Neural progenitor cell (in vitro differentiated cells): ENCODE results near the gene ADCY7. TPM values are rescaled to one million over a fixed set of nuclear protein-coding genes. Genes with fewer than 3 reads are reported as not detected.

Source experiments
- DNase-seq: peaks from one replicate; pipeline ENCODE4 v3.0.0-alpha.2; 2016; ENCODE audit warnings: low spot score
- H2AFZ ChIP-seq: fragments of 200-600 bp; sonication (generic); replicated peaks from 2 replicates; pipeline ENCODE4 v1.6.1; 2016; ENCODE audit warnings: antibody characterized with exemption
- H3F3A ChIP-seq: fragments of 200-600 bp; sonication (generic); 2 replicates; pipeline ENCODE4 v1.6.1; 2016; ENCODE audit warnings: antibody characterized with exemption, low read depth
- H3K27ac ChIP-seq: fragments of 200-600 bp; sonication (generic); 2 replicates; pipeline ENCODE4 v1.5.1; 2016; ENCODE audit warnings: mild to moderate bottlenecking
- H3K27me3 ChIP-seq: fragments of 200-600 bp; sonication (generic); 2 replicates; pipeline ENCODE4 v1.6.1; 2016; ENCODE audit warnings: mild to moderate bottlenecking, moderate library complexity
- H3K36me3 ChIP-seq: fragments of 200-600 bp; sonication (generic); 2 replicates; pipeline ENCODE4 v1.5.1; 2016
- H3K4me1 ChIP-seq: fragments of 200-600 bp; sonication (generic); 2 replicates; pipeline ENCODE4 v1.6.1; 2016; ENCODE audit warnings: mixed run types
- H3K4me2 ChIP-seq: fragments of 200-600 bp; sonication (generic); 2 replicates; pipeline ENCODE4 v1.6.1; 2016
- H3K4me3 ChIP-seq: fragments of 200-600 bp; sonication (generic); 2 replicates; pipeline ENCODE4 v1.5.1; 2016
- H3K79me2 ChIP-seq: fragments of 200-600 bp; sonication (generic); 2 replicates; pipeline ENCODE4 v1.6.1; 2016; ENCODE audit warnings: low read depth
- H3K9ac ChIP-seq: fragments of 200-600 bp; sonication (generic); 2 replicates; pipeline ENCODE4 v1.6.1; 2016
- H3K9me3 ChIP-seq: fragments of 200-600 bp; sonication (generic); 2 replicates; pipeline ENCODE4 v1.5.1; 2016; ENCODE audit warnings: low read depth
- H4K20me1 ChIP-seq: fragments of 200-600 bp; sonication (generic); 2 replicates; pipeline ENCODE4 v1.6.1; 2016; ENCODE audit warnings: low read depth
- H3K27ac Mint-ChIP-seq: 3 replicates; pipeline ENCODE4 v1.8.0; 2021; ENCODE audit warnings: mixed read lengths
- H3K27me3 Mint-ChIP-seq: 2 replicates; pipeline ENCODE4 v1.8.0; 2022; ENCODE audit warnings: low read depth, mild to moderate bottlenecking, inconsistent platforms, moderate library complexity, mixed read lengths; ENCODE audit not compliant: insufficient read depth
- H3K36me3 Mint-ChIP-seq: 3 replicates; pipeline ENCODE4 v1.8.0; 2021; ENCODE audit warnings: mixed read lengths
- H3K4me1 Mint-ChIP-seq: 3 replicates; pipeline ENCODE4 v1.8.0; 2021; ENCODE audit warnings: mixed read lengths
- H3K4me3 Mint-ChIP-seq: 3 replicates; pipeline ENCODE4 v1.8.0; 2021; ENCODE audit warnings: mild to moderate bottlenecking, moderate library complexity, mixed read lengths
- H3K9me3 Mint-ChIP-seq: 3 replicates; pipeline ENCODE4 v1.8.0; 2020; ENCODE audit warnings: mixed read lengths
- CTCF ChIP-seq: fragments of 200-600 bp; sonication (generic); IDR thresholded peaks from 2 replicates; pipeline ENCODE4 v1.5.1; 2017; ENCODE audit warnings: antibody characterized with exemption, mild to moderate bottlenecking
- EZH2 ChIP-seq: fragments of 200-600 bp; sonication (generic); IDR thresholded peaks from 2 replicates; pipeline ENCODE4 v1.6.1; 2017; ENCODE audit warnings: antibody characterized with exemption, mild to moderate bottlenecking, moderate library complexity
- EZH2phosphoT487 ChIP-seq: fragments of 200-600 bp; sonication (generic); IDR thresholded peaks from 2 replicates; pipeline ENCODE4 v1.6.1; 2017; ENCODE audit warnings: antibody characterized with exemption
- total RNA-seq: library from RNA; depleted of rRNA; stranded (reverse); fragments of >200 nt; gene quantifications from 2 replicates; pipeline ENCODE4 v1.2.3, GENCODE V29; 2015; ENCODE audit warnings: low replicate concordance

Gene ADCY7
- total RNA-seq, 1 donor from 2014 or later: 2.5 TPM

DNA sequence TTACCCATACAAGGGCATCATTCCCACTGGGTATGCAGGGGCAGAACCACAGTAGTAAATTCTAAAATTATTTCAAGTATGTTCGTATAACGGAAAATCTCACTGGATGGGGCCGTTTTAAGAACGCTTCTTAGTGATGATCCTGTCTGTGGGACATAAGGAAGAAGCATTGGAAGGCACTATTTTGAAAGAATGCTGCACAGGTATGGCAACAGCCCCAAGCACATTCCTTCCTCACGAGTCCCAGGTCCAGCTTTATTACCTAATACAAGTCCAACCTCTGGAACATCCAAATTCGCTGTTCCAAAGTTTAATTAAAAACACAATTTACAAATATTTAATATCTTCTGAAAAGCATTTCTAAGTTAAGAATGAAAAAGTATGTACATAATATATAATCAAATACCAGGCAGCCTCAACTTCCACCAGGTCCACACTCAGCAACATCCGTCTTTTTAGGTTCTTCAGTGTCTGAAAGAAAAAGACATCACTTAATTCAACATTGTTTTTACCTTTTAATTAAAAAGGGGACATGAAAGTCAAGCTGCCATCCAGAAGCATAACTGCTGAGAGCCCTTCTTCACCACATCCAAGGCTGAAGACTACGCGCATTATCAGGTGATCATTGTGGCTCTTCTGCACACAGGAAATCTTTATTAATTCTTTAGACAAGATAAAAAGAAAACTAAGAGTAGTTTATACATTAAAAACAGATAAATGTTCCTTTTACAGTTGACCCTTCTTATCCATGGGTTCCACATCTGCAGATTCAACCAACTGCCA is 52.6 kb downstream of the ADCY7 start:
- Mint-ChIP-seq H3K9me3 (no peaks in the 10 kb centered on the region), H3K4me1 (peaks cover 8% of the 10 kb centered on the region), H3K27ac (no peak overlapping the region), H3K4me3 (no peak overlapping the region), H3K27me3 (no peaks in the 10 kb centered on the region), H3K36me3 (peaks cover 36% of the 10 kb centered on the region)
- peaks cover 3% of the 10 kb centered on the region for H3F3A ChIP-seq
- no peaks in the 10 kb centered on the region for H3K79me2 ChIP-seq
- no peaks in the 10 kb centered on the region for H3K27me3 ChIP-seq
- no peak overlapping the region for H3K4me3 ChIP-seq
- peaks cover 7% of the 10 kb centered on the region for H3K36me3 ChIP-seq
- no peak overlapping the region for H3K9ac ChIP-seq
- DNase-seq: no peak
- H3K4me1 ChIP-seq: no peaks in the 10 kb centered on the region
- no peak overlapping the region for H3K4me2 ChIP-seq
- no peaks in the 10 kb centered on the region for H4K20me1 ChIP-seq
- H3K9me3 ChIP-seq: no peaks in the 10 kb centered on the region
- no peak overlapping the region for H3K27ac ChIP-seq
- TF ChIP-seq CTCF (no peak), EZH2 (no peak)
- no peak overlapping the region for H2AFZ ChIP-seq

DNA sequence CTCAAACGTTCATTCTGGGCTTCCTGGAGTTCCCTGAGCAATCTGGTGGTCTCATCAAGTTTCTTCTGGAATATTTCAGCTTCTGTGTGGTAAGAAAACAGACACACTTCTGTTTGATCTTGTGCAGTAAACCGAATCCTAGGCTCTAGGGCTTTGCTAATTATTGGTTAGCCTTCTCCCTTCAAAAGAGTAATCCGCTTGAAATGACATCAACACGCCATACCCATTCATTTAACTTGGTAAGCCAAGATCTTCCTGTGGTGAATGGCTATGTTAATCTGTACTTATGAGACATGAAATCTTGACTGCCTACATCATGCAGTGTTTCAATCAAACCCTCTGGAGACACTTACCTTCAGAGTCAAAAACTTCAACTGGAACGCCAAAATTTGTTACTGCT is 54.0 kb downstream of the ADCY7 start:
- Histone ChIP-seq H3K4me2 (no peak overlapping the region), H4K20me1 (no peaks in the 10 kb centered on the region), H3K4me3 (no peak overlapping the region), H3K4me1 (no peaks in the 10 kb centered on the region), H3K36me3 (peaks cover 7% of the 10 kb centered on the region), H3K79me2 (no peaks in the 10 kb centered on the region), H3K9ac (no peak overlapping the region), H3F3A (peaks cover 3% of the 10 kb centered on the region), H3K27me3 (no peaks in the 10 kb centered on the region), H3K9me3 (no peaks in the 10 kb centered on the region), H3K27ac (no peak overlapping the region), H2AFZ (no peak overlapping the region)
- TF ChIP-seq CTCF (no peak), EZH2 (no peak), EZH2phosphoT487 (no peak)
- DNase-seq: no peak
- H3K9me3 Mint-ChIP-seq: no peaks in the 10 kb centered on the region
- no peaks in the 10 kb centered on the region for H3K27me3 Mint-ChIP-seq
- peaks cover 10% of the 10 kb centered on the region for H3K4me1 Mint-ChIP-seq
- H3K4me3 Mint-ChIP-seq: no peak overlapping the region
- H3K36me3 Mint-ChIP-seq: peaks cover 39% of the 10 kb centered on the region
- no peak overlapping the region for H3K27ac Mint-ChIP-seq

- Histone ChIP-seq H3K9ac (no peak overlapping the region), H2AFZ (no peak overlapping the region), H3K4me3 (no peak overlapping the region), H3K36me3 (peaks cover 7% of the 10 kb centered on the region), H3K27me3 (no peaks in the 10 kb centered on the region), H3K27ac (no peak overlapping the region), H4K20me1 (peaks cover 8% of the 10 kb centered on the region), H3K4me2 (no peak overlapping the region), H3F3A (peaks cover 3% of the 10 kb centered on the region), H3K4me1 (no peaks in the 10 kb centered on the region), H3K79me2 (no peaks in the 10 kb centered on the region), H3K9me3 (no peaks in the 10 kb centered on the region)
- TF ChIP-seq EZH2: no peak
- no peak for TF ChIP-seq EZH2phosphoT487
- no peak for TF ChIP-seq CTCF
- Mint-ChIP-seq H3K9me3 (no peaks in the 10 kb centered on the region), H3K27ac (no peak overlapping the region), H3K4me1 (peaks cover 10% of the 10 kb centered on the region), H3K27me3 (no peaks in the 10 kb centered on the region), H3K4me3 (no peak overlapping the region), H3K36me3 (peaks cover 45% of the 10 kb centered on the region)
- DNase-seq: no peak
Measured at GRCh38 chr16:50322333-50322732, 56.0 kb downstream of the ADCY7 start.
